ENCODE measurements around the gene ETV3L. TPM values are rescaled to one million over a fixed set of nuclear protein-coding genes. Genes with fewer than 3 reads are reported as not detected.

Gene ETV3L
- polyA plus RNA-seq, 4 donors = not detected

DNA sequence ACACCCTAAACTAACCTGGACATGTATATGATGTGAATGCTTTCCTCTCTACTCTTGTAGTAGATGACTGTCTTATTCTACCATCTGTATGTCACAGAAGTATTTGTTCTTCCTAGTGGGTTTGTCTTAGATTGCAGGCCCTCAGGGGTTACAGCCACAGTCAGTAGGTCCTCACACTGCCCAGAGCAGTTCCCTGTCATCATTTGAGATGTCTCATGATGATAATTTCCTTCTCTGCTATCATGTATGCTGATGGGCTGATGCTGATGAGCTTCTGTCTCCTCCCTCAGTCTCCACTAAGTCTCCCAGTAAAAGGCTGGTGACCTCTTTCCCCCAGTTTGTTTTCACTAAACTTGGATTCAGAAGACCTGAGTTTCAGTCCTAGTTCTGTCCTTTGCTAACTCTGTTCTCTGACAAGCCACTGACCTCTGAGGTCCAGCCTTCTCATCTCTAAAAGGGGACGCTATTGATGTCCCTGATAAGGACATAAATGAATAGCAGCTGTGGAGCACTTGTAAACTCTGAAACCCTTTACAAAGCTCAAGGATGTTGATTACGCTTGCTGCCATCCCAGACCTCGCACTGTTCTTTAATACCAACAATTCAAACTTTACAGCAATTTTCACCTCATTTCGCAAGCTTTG lies 41.7 kb upstream of the ETV3L start:
- 87 to 95% (median 95%) methylated on average over 4 of the region's 4 CpGs for WGBS, 3 donors
- Histone ChIP-seq H3K27ac (ENCODE audit: low read depth in 1 of 3, low read length in 2 of 3) (no peak overlapping the region), H3K9me3 (ENCODE audit: control insufficient read depth in 2 of 2, insufficient read depth in 1 of 2, low read depth in 1 of 2, low read length in 1 of 2) (no peaks in the 10 kb centered on the region), H3K4me1 (ENCODE audit: control insufficient read depth in 3 of 3, insufficient read depth in 2 of 3, low read depth in 1 of 3, low read length in 2 of 3) (peaks cover 3 to 13% (median 6%) of the 10 kb centered on the region in 3 donors), H3K36me3 (ENCODE audit: control insufficient read depth in 3 of 3, insufficient read depth in 2 of 3, low read depth in 1 of 3, low read length in 3 of 3) (no peaks in the 10 kb centered on the region), H3K27me3 (ENCODE audit: control insufficient read depth in 3 of 3, insufficient read depth in 3 of 3, low read length in 3 of 3) (no peaks in the 10 kb centered on the region), H3K4me3 (ENCODE audit: low read depth in 1 of 3, low read length in 3 of 3) (no peak overlapping the region)
- FAIRE-seq (no peak), DNase-seq (no peak)

DNA sequence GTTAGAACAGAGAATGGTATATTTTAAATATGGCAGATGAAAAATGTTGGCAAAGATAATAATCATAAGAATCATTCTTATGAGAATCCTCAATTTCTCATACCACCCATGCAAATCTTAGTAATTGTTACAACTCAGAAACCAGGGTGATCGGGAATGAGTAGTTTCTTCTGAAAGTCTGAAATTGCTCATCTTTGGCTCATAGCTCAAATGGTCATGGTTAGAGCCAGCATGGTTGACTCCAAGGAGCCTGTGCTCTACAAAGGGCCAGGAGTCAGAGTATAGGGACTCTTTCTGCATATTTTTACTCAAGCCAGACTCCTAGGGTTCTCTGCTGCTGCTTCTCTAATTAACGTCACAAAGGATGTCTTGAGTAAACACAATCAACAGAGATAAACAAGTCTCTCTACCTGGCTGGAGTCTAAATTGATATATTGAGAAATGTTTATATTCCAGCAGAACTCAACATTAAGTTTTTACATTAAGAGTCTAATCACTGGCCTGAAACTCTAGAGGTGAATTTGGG lies 40.5 kb upstream of the ETV3L start:
- Histone ChIP-seq H3K27me3 (ENCODE audit: control insufficient read depth in 3 of 3, insufficient read depth in 3 of 3, low read length in 3 of 3) (no peaks in the 10 kb centered on the region), H3K9me3 (ENCODE audit: control insufficient read depth in 2 of 2, insufficient read depth in 1 of 2, low read depth in 1 of 2, low read length in 1 of 2) (no peaks in the 10 kb centered on the region), H3K36me3 (ENCODE audit: control insufficient read depth in 3 of 3, insufficient read depth in 2 of 3, low read depth in 1 of 3, low read length in 3 of 3) (peaks cover 0 to 7% (median 6%) of the 10 kb centered on the region in 3 donors), H3K4me3 (ENCODE audit: low read depth in 1 of 3, low read length in 3 of 3) (no peak overlapping the region), H3K4me1 (ENCODE audit: control insufficient read depth in 3 of 3, insufficient read depth in 2 of 3, low read depth in 1 of 3, low read length in 2 of 3) (peaks cover 9 to 18% (median 12%) of the 10 kb centered on the region in 3 donors), H3K27ac (ENCODE audit: low read depth in 1 of 3, low read length in 2 of 3) (peak overlapping the region in 1 of 3 donors; percentile 13)
- DNase-seq (no peak), FAIRE-seq (no peak)
- 56 to 69% (median 67%) methylated on average over 2 of the region's 2 CpGs for WGBS, 3 donors

DNA sequence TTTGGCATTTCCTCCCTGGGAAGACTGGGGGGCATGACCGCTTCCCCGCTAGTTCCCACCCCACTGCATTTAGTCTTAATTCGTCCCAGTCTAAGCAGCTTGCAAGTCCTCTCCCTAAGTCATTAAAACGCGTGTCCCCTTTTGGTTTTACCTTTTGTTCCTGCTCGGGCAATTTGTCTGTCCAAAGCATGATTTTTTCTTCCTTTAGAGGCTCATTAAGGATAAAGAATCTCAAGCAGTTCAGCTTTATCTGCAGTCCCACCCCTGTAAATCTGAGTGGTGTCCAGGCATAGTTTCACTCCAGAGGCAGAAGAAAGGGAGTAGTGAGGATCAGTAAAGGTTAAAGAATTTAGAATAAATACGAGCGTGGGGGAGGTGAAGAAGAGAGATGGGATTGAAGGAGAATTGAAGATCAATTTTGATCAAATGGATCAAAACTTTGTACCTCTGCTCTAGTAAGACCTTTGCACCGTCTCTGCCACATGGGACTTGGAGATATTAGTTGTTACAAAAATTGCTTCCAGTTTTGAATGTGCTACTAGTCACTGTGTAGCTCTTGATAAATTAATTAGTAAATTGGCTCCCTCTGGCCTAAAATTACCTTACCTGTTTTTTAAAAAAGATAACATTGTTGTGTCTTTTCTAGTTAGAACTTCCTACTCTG lies 39.6 kb upstream of the ETV3L start:
- Histone ChIP-seq H3K4me1 (ENCODE audit: control insufficient read depth in 3 of 3, insufficient read depth in 2 of 3, low read depth in 1 of 3, low read length in 2 of 3) (peaks cover 8 to 18% (median 9%) of the 10 kb centered on the region in 3 donors), H3K27me3 (ENCODE audit: control insufficient read depth in 3 of 3, insufficient read depth in 3 of 3, low read length in 3 of 3) (no peaks in the 10 kb centered on the region), H3K36me3 (ENCODE audit: control insufficient read depth in 3 of 3, insufficient read depth in 2 of 3, low read depth in 1 of 3, low read length in 3 of 3) (peaks cover 0 to 15% (median 11%) of the 10 kb centered on the region in 3 donors), H3K4me3 (ENCODE audit: low read depth in 1 of 3, low read length in 3 of 3) (peak overlapping the region in 2 of 3 donors; percentile 85 to 100), H3K27ac (ENCODE audit: low read depth in 1 of 3, low read length in 2 of 3) (peak overlapping the region; percentile 98 to 100 (median 99)), H3K9me3 (ENCODE audit: control insufficient read depth in 2 of 2, insufficient read depth in 1 of 2, low read depth in 1 of 2, low read length in 1 of 2) (no peaks in the 10 kb centered on the region)
- peak in 1 of 2 donors; percentile 79 for DNase-seq
- no peak for FAIRE-seq
- WGBS, 3 donors = 5 to 20% (median 18%) methylated on average over 9 of the region's 9 CpGs

DNA sequence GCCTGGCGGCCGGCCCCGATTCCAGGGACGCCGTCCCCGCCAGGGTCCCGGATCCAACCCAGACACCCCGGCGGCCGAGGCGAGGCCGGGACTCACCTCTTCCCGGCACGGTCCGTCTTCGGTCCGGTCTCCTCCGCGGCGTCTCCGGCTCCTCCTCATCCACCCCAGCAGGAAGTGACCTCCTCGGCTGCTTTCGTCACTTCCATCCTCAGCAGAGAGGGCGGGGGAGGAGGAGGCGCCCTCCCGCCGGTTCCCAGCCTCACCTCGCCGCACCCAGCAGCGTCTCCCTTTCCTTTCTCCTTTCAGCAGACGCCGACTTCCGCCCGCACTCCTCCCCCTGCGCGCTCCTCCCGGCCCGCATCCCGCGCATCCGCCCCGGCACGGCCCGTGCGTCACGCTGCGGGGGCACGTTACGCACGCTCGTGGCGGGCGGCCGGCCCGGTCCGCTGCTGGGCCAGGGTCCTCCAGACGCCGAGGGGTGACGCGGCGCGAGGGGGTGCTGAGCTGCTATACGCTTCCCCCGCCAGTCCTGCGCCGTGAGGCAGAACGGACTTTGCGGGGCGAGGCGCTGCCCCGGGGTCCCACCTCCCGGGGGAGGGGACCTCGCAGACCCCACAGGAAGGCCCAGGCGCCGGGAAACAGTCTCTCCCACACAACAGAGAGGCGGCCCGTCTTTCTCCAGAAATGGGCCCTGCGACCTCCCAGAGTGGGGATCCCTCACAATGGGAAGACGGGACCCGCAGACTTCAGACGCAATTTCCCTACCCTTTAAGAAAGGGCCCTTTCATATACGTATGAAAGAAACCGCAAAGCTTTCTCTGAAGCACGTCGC lies 38.8 kb upstream of the ETV3L start, which contains the start of gene ETV3:
Gene ETV3 (minus strand): TSS at position 176 of the 832 bp plus-strand sequence. CDS start 2,043 bp downstream, outside the sequence.
- DNase-seq (peak; percentile 96 to 97), FAIRE-seq (no peak)

DNA sequence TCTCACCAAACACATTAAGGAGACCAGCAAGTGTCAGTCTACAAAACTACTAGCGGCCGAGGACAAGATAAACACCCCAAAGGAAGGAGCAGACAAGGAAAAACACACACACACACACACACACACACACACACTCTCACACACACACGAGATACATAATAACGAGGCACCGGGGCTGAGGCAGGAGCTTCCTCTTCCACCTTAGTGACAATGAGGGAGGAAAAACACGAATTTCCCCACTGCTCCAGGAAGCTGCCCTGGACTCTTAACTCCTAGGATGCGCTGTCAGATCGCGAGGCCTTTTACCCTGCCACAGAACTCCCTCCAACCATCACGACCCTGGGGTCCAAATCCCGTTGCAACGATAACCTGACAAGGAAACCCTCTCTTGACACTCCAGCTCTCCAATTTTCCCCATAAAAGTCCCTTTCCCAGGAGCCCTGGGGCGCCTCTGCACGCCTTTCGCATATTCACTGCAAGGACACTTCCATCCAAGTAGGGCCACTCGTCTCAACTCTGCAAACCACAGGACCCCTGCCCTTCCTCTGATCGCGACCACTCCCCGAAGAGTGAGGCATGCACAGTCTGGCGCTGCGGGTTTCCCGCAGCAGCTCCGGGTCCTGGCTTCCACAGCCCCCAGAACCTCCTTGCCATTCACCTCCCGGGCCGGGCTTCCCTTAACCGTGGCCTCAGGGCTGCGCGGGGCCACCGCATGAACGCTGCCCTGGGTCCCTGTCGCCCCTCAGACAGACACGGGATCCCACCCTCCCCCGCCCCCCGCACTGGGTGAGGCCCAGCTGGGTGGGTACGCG lies 38.0 kb upstream of the ETV3L start:
- 0 to 1% (median 0%) methylated on average over 34 to 36 of the region's 36 CpGs for WGBS, 3 donors
- H3K27ac ChIP-seq (ENCODE audit: low read depth in 1 of 3, low read length in 2 of 3) = peak overlapping the region; percentile 98 to 100 (median 99)
- H3K4me3 ChIP-seq (ENCODE audit: low read depth in 1 of 3, low read length in 3 of 3) = peak overlapping the region; percentile 64 to 100 (median 85)
- DNase-seq = peak; percentile 42 to 64
- no peaks in the 10 kb centered on the region for H3K27me3 ChIP-seq (ENCODE audit: control insufficient read depth in 3 of 3, insufficient read depth in 3 of 3, low read length in 3 of 3)
- FAIRE-seq = no peak
- peaks cover 4 to 15% (median 11%) of the 10 kb centered on the region in 3 donors for H3K36me3 ChIP-seq (ENCODE audit: control insufficient read depth in 3 of 3, insufficient read depth in 2 of 3, low read depth in 1 of 3, low read length in 3 of 3)
- H3K4me1 ChIP-seq (ENCODE audit: control insufficient read depth in 3 of 3, insufficient read depth in 2 of 3, low read depth in 1 of 3, low read length in 2 of 3) = peaks cover 7 to 15% (median 11%) of the 10 kb centered on the region in 3 donors
- H3K9me3 ChIP-seq (ENCODE audit: control insufficient read depth in 2 of 2, insufficient read depth in 1 of 2, low read depth in 1 of 2, low read length in 1 of 2) = no peaks in the 10 kb centered on the region

More for the DNA sequence above, 38.8 kb upstream of the ETV3L start, which contains the start of gene ETV3:
- peak within 1 kb of the TSS; percentile 64 to 100 (median 85) for H3K4me3 ChIP-seq (ENCODE audit: low read depth in 1 of 3, low read length in 3 of 3)
- H3K4me1 ChIP-seq (ENCODE audit: control insufficient read depth in 3 of 3, insufficient read depth in 2 of 3, low read depth in 1 of 3, low read length in 2 of 3) = peaks cover 6 to 15% (median 9%) of the 10 kb centered on the region in 3 donors
- no peaks in the 10 kb centered on the region for H3K9me3 ChIP-seq (ENCODE audit: control insufficient read depth in 2 of 2, insufficient read depth in 1 of 2, low read depth in 1 of 2, low read length in 1 of 2)
- no peaks in the 10 kb centered on the region for H3K27me3 ChIP-seq (ENCODE audit: control insufficient read depth in 3 of 3, insufficient read depth in 3 of 3, low read length in 3 of 3)
- peaks cover under 1 to 15% (median 11%) of the 10 kb centered on the region in 3 donors for H3K36me3 ChIP-seq (ENCODE audit: control insufficient read depth in 3 of 3, insufficient read depth in 2 of 3, low read depth in 1 of 3, low read length in 3 of 3)
- H3K27ac ChIP-seq (ENCODE audit: low read depth in 1 of 3, low read length in 2 of 3) = peak within 1 kb of the TSS; percentile 98 to 100 (median 99)
- WGBS, 3 donors = 0% methylated on average over 64 to 85 of the region's 85 CpGs

DNA sequence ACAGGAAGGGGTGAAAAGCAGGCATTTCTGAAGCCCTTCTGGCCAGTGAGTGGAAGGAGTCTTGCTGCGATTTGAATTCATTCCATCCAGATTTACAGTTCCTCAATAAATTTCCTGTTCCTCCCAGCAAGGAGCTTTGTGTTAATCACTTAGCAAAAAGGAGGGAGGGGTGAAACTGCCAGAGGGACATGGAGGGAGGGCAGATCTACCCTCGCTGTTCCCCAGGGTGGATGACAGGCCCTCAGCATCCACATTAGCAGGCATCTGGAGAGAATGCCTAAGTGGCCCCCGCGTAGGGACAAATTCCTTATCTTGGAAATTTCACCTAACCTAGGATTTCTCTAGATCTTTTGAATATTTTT lies 37.4 kb upstream of the ETV3L start:
- Histone ChIP-seq H3K9me3 (ENCODE audit: control insufficient read depth in 2 of 2, insufficient read depth in 1 of 2, low read depth in 1 of 2, low read length in 1 of 2) (no peaks in the 10 kb centered on the region), H3K27me3 (ENCODE audit: control insufficient read depth in 3 of 3, insufficient read depth in 3 of 3, low read length in 3 of 3) (no peaks in the 10 kb centered on the region), H3K4me1 (ENCODE audit: control insufficient read depth in 3 of 3, insufficient read depth in 2 of 3, low read depth in 1 of 3, low read length in 2 of 3) (peaks cover 7 to 17% (median 15%) of the 10 kb centered on the region in 3 donors), H3K4me3 (ENCODE audit: low read depth in 1 of 3, low read length in 3 of 3) (peak overlapping the region in 2 of 3 donors; percentile 85 to 100), H3K36me3 (ENCODE audit: control insufficient read depth in 3 of 3, insufficient read depth in 2 of 3, low read depth in 1 of 3, low read length in 3 of 3) (peaks cover 4 to 15% (median 13%) of the 10 kb centered on the region in 3 donors), H3K27ac (ENCODE audit: low read depth in 1 of 3, low read length in 2 of 3) (peak overlapping the region; percentile 98 to 100 (median 99))
- 6 to 11% (median 8%) methylated on average over 4 of the region's 4 CpGs for WGBS, 3 donors
- no peak for FAIRE-seq
- no peak for DNase-seq

DNA sequence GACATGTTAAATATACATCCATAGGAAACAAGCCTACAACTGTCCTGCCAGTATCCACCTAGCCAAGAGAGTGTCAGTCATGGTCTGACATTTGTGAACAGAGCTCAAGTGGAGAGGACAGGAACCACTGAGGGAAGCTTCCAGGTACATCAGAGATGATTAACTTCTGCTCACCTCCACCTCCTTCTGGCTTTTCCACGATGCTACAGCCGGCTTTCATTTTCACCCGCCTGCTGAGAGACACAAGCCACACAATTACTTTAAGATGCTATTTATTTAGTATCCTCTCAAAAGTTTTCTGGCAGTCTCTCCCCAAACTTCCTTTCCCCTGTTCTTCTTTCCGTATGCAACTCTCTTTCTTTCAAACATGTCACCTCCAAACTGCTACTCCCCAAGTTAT lies 36.5 kb upstream of the ETV3L start:
- 33 to 46% (median 35%) methylated on average over 4 of the region's 4 CpGs for WGBS, 3 donors
- Histone ChIP-seq H3K27ac (ENCODE audit: low read depth in 1 of 3, low read length in 2 of 3) (peak overlapping the region in 1 of 3 donors; percentile 49), H3K27me3 (ENCODE audit: control insufficient read depth in 3 of 3, insufficient read depth in 3 of 3, low read length in 3 of 3) (no peaks in the 10 kb centered on the region), H3K36me3 (ENCODE audit: control insufficient read depth in 3 of 3, insufficient read depth in 2 of 3, low read depth in 1 of 3, low read length in 3 of 3) (peaks cover 8 to 16% (median 15%) of the 10 kb centered on the region in 3 donors), H3K9me3 (ENCODE audit: control insufficient read depth in 2 of 2, insufficient read depth in 1 of 2, low read depth in 1 of 2, low read length in 1 of 2) (no peaks in the 10 kb centered on the region), H3K4me3 (ENCODE audit: low read depth in 1 of 3, low read length in 3 of 3) (peak overlapping the region in 1 of 3 donors; percentile 19), H3K4me1 (ENCODE audit: control insufficient read depth in 3 of 3, insufficient read depth in 2 of 3, low read depth in 1 of 3, low read length in 2 of 3) (peaks cover 7 to 18% (median 15%) of the 10 kb centered on the region in 3 donors)
- no peak for FAIRE-seq
- peak; percentile 47 to 57 for DNase-seq
